PFSK-1 (cell line): ENCODE data around the gene SLC13A2.

Experiments used
- POLR2AphosphoS5 ChIP-seq: IDR thresholded peaks from 2 replicates; pipeline ENCODE4 v1.6.1; 2012; ENCODE audit warnings: low read depth, mild to moderate bottlenecking, control low read depth, low read length, moderate library complexity
- REST ChIP-seq, 2 experiments: IDR thresholded peaks; 2 replicates each; pipeline versions ENCODE4 v1.6.1 to v1.8.0; 2011 to 2012; ENCODE audit warnings: low read depth in 2 of 2, low read length in 2 of 2, control low read depth in 1 of 2, inconsistent platforms in 1 of 2, mild to moderate bottlenecking in 1 of 2, moderate library complexity in 1 of 2; ENCODE audit not compliant: insufficient read depth in 1 of 2

DNA sequence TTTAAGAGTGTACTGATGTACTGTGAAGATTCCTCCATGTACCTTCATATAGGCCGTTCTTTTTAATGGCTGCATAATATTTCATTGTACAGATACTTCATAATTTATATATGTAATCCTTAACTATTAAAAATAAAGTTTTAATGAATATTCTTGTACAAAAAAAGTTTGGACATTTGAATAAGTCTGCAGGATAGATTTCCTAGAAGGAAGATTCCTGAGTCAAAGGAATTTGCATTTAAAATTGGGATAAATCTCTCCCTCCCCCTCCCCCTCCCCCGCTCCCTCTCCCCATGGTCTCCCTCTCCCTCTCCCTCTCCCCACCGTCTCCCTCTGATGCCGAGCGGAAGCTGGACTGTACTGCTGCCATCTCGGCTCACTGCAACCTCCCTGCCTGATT lies 15.6 kb upstream of the SLC13A2 start:
- TF ChIP-seq POLR2AphosphoS5 (no peak), REST (IDR thresholded peaks at IDR 0.05; ENCODE audit: insufficient read depth in 1 of 2, low read depth in 2 of 2, low read length in 2 of 2) (no peak)
